HG02973 (cell line): ENCODE results near the gene ADORA3.
A peak's percentile ranks its signal among the peaks of the same experiment; 100 is the strongest.

ENCODE experiments used
- ATAC-seq: cut with Tn5 transposase; IDR thresholded peaks from one replicate; pipeline ENCODE4 v1.9.1; 2021; ENCODE audit warnings: moderate library complexity; ENCODE audit not compliant: unreplicated experiment

Gene ADORA3

GRCh38 chr1:111509997-111510375 is 6.6 kb upstream of the ADORA3 start:
- ATAC-seq: no peak

- peak; percentile 49 for ATAC-seq
These were observed 4.2 kb upstream of the ADORA3 start for GRCh38 chr1:111507411-111508201.

DNA sequence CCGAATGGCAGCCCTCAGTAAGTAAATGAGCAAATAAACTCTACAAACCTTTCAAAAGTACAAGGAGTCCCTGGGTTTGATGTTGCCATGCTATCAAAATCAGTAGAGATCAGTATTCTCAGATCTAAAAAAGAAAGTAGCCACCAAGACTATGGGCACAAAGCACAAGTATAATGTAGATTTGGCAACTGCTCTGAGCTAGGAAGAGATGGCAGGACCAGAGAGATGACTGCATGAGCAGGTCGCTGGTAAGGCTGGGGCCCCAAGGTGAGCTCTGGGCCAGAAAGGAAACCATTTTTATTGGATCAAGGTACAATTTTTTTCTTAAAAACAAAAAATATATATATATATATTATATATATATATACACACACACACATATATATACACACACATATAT is 3.1 kb upstream of the ADORA3 start:
- ATAC-seq: no peak

DNA sequence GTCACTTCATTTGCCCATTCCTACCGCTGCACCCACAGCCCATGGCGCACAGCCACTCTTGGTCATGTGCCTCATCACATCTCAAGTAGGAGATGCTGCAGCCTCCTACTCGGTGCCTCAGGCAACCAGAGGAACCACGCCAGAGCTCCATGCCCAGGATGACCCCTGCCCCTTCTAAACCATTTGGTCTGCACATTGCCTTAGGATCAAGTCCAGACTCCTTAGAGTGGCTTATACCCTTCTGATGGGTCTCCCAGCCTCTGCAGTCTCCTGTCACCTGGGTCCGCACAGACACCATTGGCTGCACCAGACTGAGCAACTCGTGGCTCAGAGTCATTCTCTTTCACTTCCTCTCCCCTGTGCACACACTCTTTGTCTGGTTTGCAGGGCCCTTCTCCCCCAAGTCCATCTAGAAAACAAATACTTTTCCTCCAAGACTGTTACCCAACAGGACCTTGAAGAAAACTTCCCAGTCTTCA is 2.2 kb upstream of the ADORA3 start:
- peak; percentile 41 for ATAC-seq

DNA sequence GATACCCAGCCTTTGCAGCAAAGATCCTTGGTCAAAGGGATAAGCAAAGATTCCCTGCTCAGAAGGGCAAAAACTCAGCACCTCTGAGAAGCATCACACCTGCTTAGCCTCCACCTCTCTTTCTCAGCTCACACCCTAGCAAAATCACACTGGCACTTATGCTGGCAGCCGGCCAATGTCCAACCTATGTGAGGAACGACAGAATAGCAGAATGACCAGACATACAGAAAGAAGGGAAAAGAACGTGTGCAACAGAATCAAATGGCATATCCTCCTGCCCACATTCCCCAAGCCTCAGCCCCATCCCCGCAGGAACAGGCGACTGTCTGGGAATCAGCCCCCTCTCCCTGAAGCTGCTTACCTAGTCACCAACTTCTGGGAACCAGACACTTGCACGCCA is 664 bp upstream of the ADORA3 start:
- no peak for ATAC-seq

GRCh38 chr1:111501645-111502044 is 1.8 kb downstream of the ADORA3 start:
- ATAC-seq: no peak

GRCh38 chr1:111499026-111499785 is 4.2 kb downstream of the ADORA3 start:
- no peak for ATAC-seq

DNA sequence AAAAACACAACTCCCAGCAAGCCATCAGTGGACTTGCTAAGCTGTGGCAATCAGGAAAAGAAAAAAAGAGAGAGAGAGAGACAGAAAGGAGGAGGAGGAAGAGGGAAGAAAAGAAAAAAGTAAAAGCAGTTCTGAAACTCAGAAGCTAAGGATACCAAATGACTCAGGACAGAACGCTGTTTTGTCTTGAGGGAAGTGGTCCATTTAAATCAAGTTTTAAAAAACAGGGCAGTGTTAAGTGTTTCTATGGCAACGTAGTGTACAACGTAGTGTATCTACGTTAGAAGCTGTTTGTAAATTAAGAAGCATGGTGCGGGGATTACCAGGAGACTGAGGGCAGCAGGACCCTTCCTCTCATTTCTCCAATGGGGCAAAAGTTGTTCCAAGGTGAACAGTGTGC is 5.8 kb downstream of the ADORA3 start:
- no peak for ATAC-seq

GRCh38 chr1:111496398-111496797 is 7.0 kb downstream of the ADORA3 start:
- no peak for ATAC-seq

DNA sequence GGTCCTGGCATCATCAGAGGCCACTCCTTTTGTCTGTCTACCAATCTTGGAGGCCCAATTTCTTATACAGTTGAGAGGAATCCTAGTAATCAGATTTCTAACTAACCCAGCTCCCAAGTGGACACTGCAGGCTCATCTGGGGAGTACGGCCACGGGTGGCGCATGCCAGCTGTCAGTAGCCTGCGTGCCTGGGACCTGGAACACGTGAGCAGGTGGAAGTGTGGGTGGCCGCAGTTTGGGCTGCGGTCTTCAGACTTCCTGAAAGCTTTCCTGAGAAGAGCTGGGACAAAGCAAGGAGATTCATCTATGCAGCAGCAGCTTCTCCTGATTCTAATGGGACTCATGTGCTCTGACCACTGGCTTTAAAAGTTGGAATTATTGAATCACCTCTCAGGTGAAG is 12.4 kb downstream of the ADORA3 start:
- no peak for ATAC-seq

- ATAC-seq: no peak
These were observed 13.2 kb downstream of the ADORA3 start for GRCh38 chr1:111490220-111490619.

DNA sequence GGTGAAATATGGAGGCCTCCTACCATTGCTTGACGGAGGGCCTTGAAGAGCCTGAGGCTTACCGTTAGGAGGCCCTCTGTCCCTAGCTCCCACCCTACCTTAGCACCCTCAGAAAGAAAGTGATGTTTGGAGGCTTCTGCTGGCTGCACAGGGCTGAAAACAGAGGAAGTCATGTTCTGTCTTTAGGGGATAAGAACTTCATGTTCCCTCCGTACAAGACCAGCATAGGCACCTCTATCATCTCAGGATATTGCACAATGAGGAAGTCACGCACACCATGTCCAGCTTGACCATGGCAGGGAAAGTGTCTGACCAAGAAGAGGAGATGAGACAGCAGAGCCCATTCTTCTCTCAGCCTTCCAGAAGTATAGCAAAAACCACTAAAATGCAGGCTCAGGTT is 13.8 kb downstream of the ADORA3 start:
- no peak for ATAC-seq

- ATAC-seq: no peak
These were observed 14.8 kb downstream of the ADORA3 start for GRCh38 chr1:111488669-111489068.

- ATAC-seq: no peak
These were observed 16.3 kb downstream of the ADORA3 start for GRCh38 chr1:111487133-111487532.

GRCh38 chr1:111486431-111486830 is 17.0 kb downstream of the ADORA3 start:
- no peak for ATAC-seq

DNA sequence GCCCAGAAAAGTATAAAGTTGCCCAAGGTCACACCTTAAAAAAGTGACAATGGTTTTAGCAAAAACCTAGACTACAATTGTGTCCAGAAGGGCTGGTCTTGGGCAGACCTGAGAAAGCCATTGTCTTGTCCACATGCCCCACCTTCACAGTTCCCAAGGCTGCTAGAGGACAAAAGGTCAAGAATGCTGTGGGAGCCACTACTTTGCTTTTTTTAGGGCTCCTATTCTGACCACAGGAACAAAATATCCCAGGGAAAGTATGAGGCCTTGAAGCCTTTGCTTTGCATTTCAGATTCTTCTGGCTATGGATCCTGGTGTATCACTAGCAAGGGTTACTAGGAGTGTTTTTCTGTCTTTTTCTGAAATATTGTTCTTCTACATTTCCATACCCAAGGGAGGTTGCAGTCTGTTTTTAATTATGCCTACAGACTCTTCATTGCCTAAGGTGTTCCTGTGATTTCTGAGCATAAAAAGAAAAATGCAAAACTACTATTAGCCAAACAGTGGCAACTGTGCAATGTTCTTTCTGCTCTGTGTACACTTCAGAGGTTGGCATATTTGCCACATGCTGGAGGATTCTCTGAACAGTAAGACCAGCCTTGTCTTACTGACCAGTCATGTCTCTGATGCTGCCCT is 18.9 kb downstream of the ADORA3 start:
- ATAC-seq: no peak

DNA sequence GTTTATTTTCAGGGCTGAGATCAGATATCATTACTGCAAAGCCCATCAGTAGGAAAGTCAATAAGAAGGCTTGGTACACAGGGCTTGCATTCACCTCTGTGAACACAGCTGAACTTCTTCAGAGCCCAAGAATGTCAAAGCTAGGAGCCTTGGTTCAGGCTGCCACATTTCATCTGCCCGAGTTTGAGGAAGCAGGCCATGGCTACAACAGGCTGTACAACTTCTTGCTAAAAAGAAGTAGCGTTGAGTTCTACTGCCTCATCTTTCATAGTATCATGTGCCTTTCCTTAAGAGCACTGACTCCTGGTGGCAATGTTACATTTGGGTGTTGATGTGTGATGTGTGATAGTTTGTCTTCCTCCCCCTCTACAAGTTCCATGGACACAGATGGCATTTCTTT is 19.6 kb downstream of the ADORA3 start:
- no peak for ATAC-seq

- no peak for ATAC-seq
These were observed 20.3 kb downstream of the ADORA3 start for GRCh38 chr1:111483166-111483565.

DNA sequence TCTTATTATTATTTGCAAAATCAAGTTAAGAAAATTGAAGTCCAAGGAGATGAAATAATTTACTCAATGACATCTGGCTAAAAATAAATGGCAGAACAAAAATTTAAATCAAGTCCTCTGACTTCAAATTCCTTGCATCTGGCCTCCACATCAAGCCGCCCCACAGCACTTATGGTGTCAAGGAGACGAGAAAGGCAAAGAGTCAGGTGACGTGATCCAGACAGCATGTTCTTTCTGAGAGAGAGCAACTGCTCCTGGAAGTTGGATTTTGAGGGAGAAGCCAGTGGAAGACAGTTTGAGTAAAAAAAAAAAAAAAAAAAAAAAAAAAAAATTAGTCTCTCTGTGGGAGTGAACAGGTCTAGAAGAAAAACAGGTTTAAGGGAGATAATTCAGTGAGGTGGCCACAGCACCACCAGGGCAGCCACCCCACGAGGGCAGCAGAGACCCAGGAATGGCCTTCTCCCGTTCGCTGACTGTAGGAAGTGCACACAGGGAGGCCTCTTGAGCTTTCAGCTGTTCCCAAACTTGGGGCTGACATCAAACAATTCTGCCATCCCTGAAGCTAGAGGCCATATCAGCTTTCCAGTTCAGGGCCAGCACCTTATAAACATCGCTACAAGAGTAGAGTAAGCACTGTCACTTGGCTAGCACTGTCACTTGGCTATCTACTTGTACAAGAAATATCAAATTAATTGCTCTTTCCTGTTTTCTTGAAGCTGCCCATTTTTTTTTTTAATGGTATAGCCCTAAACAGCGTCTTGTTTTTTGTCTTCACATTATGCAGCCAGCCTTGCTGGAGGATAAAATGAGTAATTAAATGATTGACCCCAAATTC is 21.8 kb downstream of the ADORA3 start:
- no peak for ATAC-seq

DNA sequence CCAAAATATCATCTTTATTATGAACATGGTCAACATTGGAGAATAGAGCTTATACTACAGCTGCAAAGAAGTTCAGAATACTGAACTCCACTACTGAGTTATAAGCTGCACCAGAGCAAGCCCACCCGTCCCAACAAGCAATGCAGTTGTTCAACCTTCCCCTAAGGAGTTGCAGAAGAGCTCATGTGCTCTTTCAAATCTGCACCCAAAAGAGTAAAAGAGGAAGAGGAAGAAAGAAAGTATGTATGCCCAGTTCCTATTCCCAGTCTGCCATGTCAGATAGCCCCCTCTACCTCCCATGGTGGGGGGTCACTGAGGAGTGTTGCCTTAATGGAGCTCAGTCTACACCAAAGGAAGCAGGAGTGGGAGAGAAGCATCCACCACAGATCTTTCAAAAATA is 22.8 kb downstream of the ADORA3 start:
- ATAC-seq: no peak

- no peak for ATAC-seq
These were observed 26.6 kb downstream of the ADORA3 start for GRCh38 chr1:111476761-111477309.
